Caco-2 (cell line): ENCODE data around the gene TMEM223. TPM values are rescaled to one million over a fixed set of nuclear protein-coding genes. Genes with fewer than 3 reads are reported as not detected.

Experiments
- BruUV-seq: library from RNA; stranded (reverse); fragments of 400-500 nt; replicated peaks from 2 replicates; lab custom pipeline; 2021; lab: Mats Ljungman, UMichigan
- CTCF ChIA-PET: fragments of 300-600 bp; sonication (Branson Sonifier 250); formaldehyde crosslinking; loops from one replicate; lab custom pipeline; 2022; ENCODE audit warnings: antibody characterized with exemption; lab: Charles Lee
- POLR2A ChIA-PET: fragments of 300-600 bp; sonication (Branson Sonifier 250); formaldehyde crosslinking; loops from one replicate; lab custom pipeline; 2022; ENCODE audit warnings: antibody characterized with exemption; lab: Charles Lee
- DNase-seq, 2 experiments: peaks; one replicate each; pipeline versions ENCODE4 v3.0.0 to v3.0.0-alpha.2; 2020 to 2022
- H3K27me3 ChIP-seq: replicated peaks from 2 replicates; pipeline ENCODE4 v1.6.0; 2011; ENCODE audit warnings: low read length; ENCODE audit not compliant: control insufficient read depth, insufficient read depth
- H3K36me3 ChIP-seq: 2 replicates; pipeline ENCODE4 v1.5.1; 2011; ENCODE audit warnings: low read length; ENCODE audit not compliant: control insufficient read depth, insufficient read depth
- H3K4me1 ChIP-seq: fragments of 250-450 bp; sonication (Bioruptor Pico); 2 replicates; pipeline ENCODE4 v1.5.1; 2020; ENCODE audit warnings: mild to moderate bottlenecking
- H3K4me3 ChIP-seq: 2 replicates; pipeline ENCODE4 v1.5.1; 2011; ENCODE audit warnings: low read depth, mild to moderate bottlenecking, control low read depth, low read length
- H3K9me3 ChIP-seq: fragments of 250-450 bp; sonication (Bioruptor Pico); 2 replicates; pipeline ENCODE4 v1.5.1; 2020; ENCODE audit warnings: mild to moderate bottlenecking, moderate library complexity
- H3K27ac Mint-ChIP-seq: one replicate; pipeline ENCODE4 v1.8.0; 2022; ENCODE audit warnings: mixed read lengths; ENCODE audit not compliant: unreplicated experiment
- H3K27me3 Mint-ChIP-seq: one replicate; pipeline ENCODE4 v1.8.0; 2022; ENCODE audit warnings: mixed read lengths; ENCODE audit not compliant: insufficient read depth, unreplicated experiment
- H3K36me3 Mint-ChIP-seq: one replicate; pipeline ENCODE4 v1.8.0; 2022; ENCODE audit warnings: mild to moderate bottlenecking, mixed read lengths; ENCODE audit not compliant: insufficient read depth, unreplicated experiment
- H3K4me1 Mint-ChIP-seq: one replicate; pipeline ENCODE4 v1.8.0; 2022; ENCODE audit warnings: low read depth, mixed read lengths; ENCODE audit not compliant: unreplicated experiment
- H3K4me3 Mint-ChIP-seq: one replicate; pipeline ENCODE4 v1.8.0; 2022; ENCODE audit warnings: mild to moderate bottlenecking, moderate library complexity, mixed read lengths; ENCODE audit not compliant: unreplicated experiment
- H3K9me3 Mint-ChIP-seq: one replicate; pipeline ENCODE4 v1.8.0; 2022; ENCODE audit warnings: mixed read lengths; ENCODE audit not compliant: unreplicated experiment
- CTCF ChIP-seq, 2 experiments: fragments of 200-600 bp in 1 of 2; IDR thresholded peaks; 1 replicate in 1 of 2; 2 replicates in 1 of 2; pipeline versions ENCODE4 v1.5.1 to v1.8.0; 2011 to 2022; ENCODE audit warnings: antibody characterized with exemption in 1 of 2, control low read depth in 1 of 2, inconsistent platforms in 1 of 2, low read depth in 1 of 2, low read length in 1 of 2, mild to moderate bottlenecking in 1 of 2, moderate library complexity in 1 of 2; ENCODE audit not compliant: insufficient read depth in 1 of 2, severe bottlenecking in 1 of 2, unreplicated experiment in 1 of 2
- intact Hi-C: fragments of 100-400 bp; cut with micrococcal nuclease; formaldehyde crosslinking; loops from one replicate; pipeline ENCODE4 v1.10.0; 2022; ENCODE audit not compliant: unreplicated experiment
- total RNA-seq: library from RNA; stranded (reverse); gene quantifications from 2 replicates; pipeline ENCODE4 v1.2.3, GENCODE V29; 2022

The TMEM223 gene
- total RNA-seq, 1 experiment from 2014 or later: 22.7 TPM

- intact Hi-C loops: loop anchor here (1.0 to 2.0 kb wide), 4 partner anchors 13 to 58 kb away; partner anchors contain the start of genes STX5, TEX54, TMEM179B and TMEM223
- H3K4me3 Mint-ChIP-seq: peak within 1 kb of the TSS; percentile 92
- peak in 1 of 2 experiments; percentile 27 for TF ChIP-seq CTCF (IDR thresholded peaks at IDR 0.05; ENCODE audit: insufficient read depth in 1 of 2, low read depth in 1 of 2, low read length in 1 of 2, severe bottlenecking in 1 of 2, unreplicated experiment in 1 of 2)
Observed at GRCh38 chr11:62805076-62805892, 13.5 kb upstream of the TMEM223 start, which contains the start of gene NXF1. NXF1 (minus strand) TSS chr11:62805440; CDS start chr11:62805356, 84 bp downstream.

GRCh38 chr11:62804310-62805075 lies 12.7 kb upstream of the TMEM223 start:
- no peak for TF ChIP-seq CTCF (IDR thresholded peaks at IDR 0.05; ENCODE audit: insufficient read depth in 1 of 2, low read depth in 1 of 2, low read length in 1 of 2, severe bottlenecking in 1 of 2, unreplicated experiment in 1 of 2)
- Mint-ChIP-seq H3K4me3 (peak overlapping the region; percentile 92), H3K36me3 (peaks cover 68% of the 10 kb centered on the region), H3K27ac (peak overlapping the region; percentile 98), H3K9me3 (no peaks in the 10 kb centered on the region), H3K4me1 (peaks cover 11% of the 10 kb centered on the region), H3K27me3 (no peaks in the 10 kb centered on the region)
- intact Hi-C loops: loop anchor here (1.0 to 2.0 kb wide), 4 partner anchors 12 to 58 kb away; partner anchors contain the start of genes STX5, TEX54, TMEM179B and TMEM223
- Histone ChIP-seq H3K27me3 (no peaks in the 10 kb centered on the region), H3K9me3 (no peaks in the 10 kb centered on the region), H3K4me1 (no peaks in the 10 kb centered on the region; the same call in 1 of the 2 replicates), H3K36me3 (0 out of 2 replicates have a peak, but pooled peaks cover 2% of the 10 kb centered on the region), H3K4me3 (peak overlapping the region; percentile 58)
- POLR2A ChIA-PET: interaction anchor here (0.6 to 1.6 kb wide), 4 partner anchors 19 to 85 kb away, joined by 4 to 5 read pairs (median 4); partner anchors contain the start of gene STX5
- no peak for DNase-seq
- CTCF ChIA-PET: interaction anchor here (1.3 kb wide), 1 partner anchor 18 kb away, joined by 4 read pairs; no protein-coding TSS in a partner anchor
- TSS peak; percentile 70 for BruUV-seq

More at GRCh38 chr11:62805076-62805892, 13.5 kb upstream of the TMEM223 start, which contains the start of gene NXF1:
- H3K4me1 ChIP-seq: no peaks in the 10 kb centered on the region; the same call in 1 of the 2 replicates
- POLR2A ChIA-PET: interaction anchor here (0.5 to 1.7 kb wide), 9 partner anchors 11 to 214 kb away, joined by 3 to 15 read pairs (median 4); partner anchors contain the start of genes STX5, TMEM179B, TUT1 and ZBTB3
- peaks cover 60% of the 10 kb centered on the region for H3K36me3 Mint-ChIP-seq
- no peaks in the 10 kb centered on the region for H3K9me3 Mint-ChIP-seq
- no TSS peak for BruUV-seq
- peak within 1 kb of the TSS; percentile 58 for H3K4me3 ChIP-seq
- peak within 1 kb of the TSS; percentile 98 for H3K27ac Mint-ChIP-seq
- no peaks in the 10 kb centered on the region for H3K9me3 ChIP-seq
- H3K36me3 ChIP-seq: 0 out of 2 replicates have a peak, but pooled peaks cover 2% of the 10 kb centered on the region
- CTCF ChIA-PET: interaction anchor here (2.2 kb wide), 1 partner anchor 18 kb away, joined by 15 read pairs; the partner anchor contains the start of gene TMEM179B
- peak; percentile 94 to 98 for DNase-seq
- H3K27me3 ChIP-seq: no peaks in the 10 kb centered on the region
- no peaks in the 10 kb centered on the region for H3K27me3 Mint-ChIP-seq
- H3K4me1 Mint-ChIP-seq: peaks cover 11% of the 10 kb centered on the region
